ENCODE results near the gene SDHB. TPM values are rescaled to one million over a fixed set of nuclear protein-coding genes. Genes with fewer than 3 reads are reported as not detected.

Gene SDHB
- polyA plus RNA-seq, 3 donors: 116 to 275 (median 241) TPM

DNA sequence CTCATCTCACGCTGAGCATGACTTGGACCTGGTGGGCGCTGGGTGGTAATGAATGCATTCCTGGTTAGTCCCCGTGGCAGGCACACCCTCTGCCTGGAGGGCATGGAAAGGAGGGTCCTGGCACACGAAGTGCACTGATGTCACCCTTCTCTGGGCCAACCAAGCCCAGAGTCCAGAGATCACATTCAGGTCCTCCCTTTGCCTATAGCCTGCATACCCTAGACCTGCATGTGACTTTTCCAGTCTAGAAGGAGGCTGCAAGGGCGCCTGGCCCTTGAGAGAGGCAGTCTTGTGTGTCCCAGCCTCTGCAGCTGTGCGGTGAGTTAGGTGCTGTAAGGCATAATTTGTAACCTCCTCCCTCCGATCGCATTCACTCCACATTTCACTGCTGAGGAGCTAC is 43.3 kb upstream of the SDHB start:
- no peak overlapping the region for H3K4me3 Mint-ChIP-seq
- H3K4me1 Mint-ChIP-seq: peaks cover 39% of the 10 kb centered on the region
- H3K4me3 ChIP-seq (replicated peaks in 1 of 3; ENCODE audit: low read depth in 2 of 3, low read length in 3 of 3): no peak overlapping the region
- no peak for DNase-seq
- H4K20me1 ChIP-seq (ENCODE audit: insufficient read depth, low read length): no peaks in the 10 kb centered on the region
- TF ChIP-seq, protein P1, sequence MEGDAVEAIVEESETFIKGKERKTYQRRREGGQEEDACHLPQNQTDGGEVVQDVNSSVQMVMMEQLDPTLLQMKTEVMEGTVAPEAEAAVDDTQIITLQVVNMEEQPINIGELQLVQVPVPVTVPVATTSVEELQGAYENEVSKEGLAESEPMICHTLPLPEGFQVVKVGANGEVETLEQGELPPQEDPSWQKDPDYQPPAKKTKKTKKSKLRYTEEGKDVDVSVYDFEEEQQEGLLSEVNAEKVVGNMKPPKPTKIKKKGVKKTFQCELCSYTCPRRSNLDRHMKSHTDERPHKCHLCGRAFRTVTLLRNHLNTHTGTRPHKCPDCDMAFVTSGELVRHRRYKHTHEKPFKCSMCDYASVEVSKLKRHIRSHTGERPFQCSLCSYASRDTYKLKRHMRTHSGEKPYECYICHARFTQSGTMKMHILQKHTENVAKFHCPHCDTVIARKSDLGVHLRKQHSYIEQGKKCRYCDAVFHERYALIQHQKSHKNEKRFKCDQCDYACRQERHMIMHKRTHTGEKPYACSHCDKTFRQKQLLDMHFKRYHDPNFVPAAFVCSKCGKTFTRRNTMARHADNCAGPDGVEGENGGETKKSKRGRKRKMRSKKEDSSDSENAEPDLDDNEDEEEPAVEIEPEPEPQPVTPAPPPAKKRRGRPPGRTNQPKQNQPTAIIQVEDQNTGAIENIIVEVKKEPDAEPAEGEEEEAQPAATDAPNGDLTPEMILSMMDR (IDR thresholded peaks at IDR 0.05): no peak
- peaks cover 37 to 39% of the 10 kb centered on the region in 2 donors for H3K4me1 ChIP-seq (ENCODE audit: control insufficient read depth in 1 of 2, insufficient read depth in 2 of 2, low read length in 2 of 2)
- peak overlapping the region; percentile 80 to 83 for H3K27ac ChIP-seq (ENCODE audit: low read depth in 1 of 2, low read length in 2 of 2)
- no peak overlapping the region for H2AFZ ChIP-seq (ENCODE audit: insufficient read depth, low read depth, low read length, poor library complexity, severe bottlenecking)
- intact Hi-C loops (cut with micrococcal nuclease): no loop called here
- peaks cover 69 to 80% of the 10 kb centered on the region in 2 donors for H3K36me3 Mint-ChIP-seq
- no peak overlapping the region for H3K9ac ChIP-seq (ENCODE audit: insufficient read depth, low read length, poor library complexity, severe bottlenecking)
- no peaks in the 10 kb centered on the region for H3K27me3 Mint-ChIP-seq (ENCODE audit: low read depth in 3 of 3)
- no peaks in the 10 kb centered on the region for H3K9me3 ChIP-seq (replicated peaks in 1 of 2; ENCODE audit: control insufficient read depth in 1 of 2, insufficient read depth in 1 of 2, low read length in 2 of 2)
- peaks cover 0 to 9% (median 3%) of the 10 kb centered on the region in 7 donors for H3K9me3 Mint-ChIP-seq
- no peaks in the 10 kb centered on the region for H3K79me2 ChIP-seq (ENCODE audit: insufficient read depth, low read length)
- H3K27me3 ChIP-seq (ENCODE audit: control insufficient read depth in 2 of 2, insufficient read depth in 2 of 2, low read length in 2 of 2): no peaks in the 10 kb centered on the region
- WGBS (ENCODE audit: insufficient coverage): 100% methylated on average over 5 of the region's 8 CpGs
- no peak overlapping the region for H3K4me2 ChIP-seq (replicated peaks; ENCODE audit: extremely low read depth, low read length, poor library complexity, severe bottlenecking)
- peaks cover 62 to 63% of the 10 kb centered on the region in 2 donors for H3K36me3 ChIP-seq (replicated peaks in 1 of 2; ENCODE audit: control insufficient read depth in 1 of 2, insufficient read depth in 2 of 2, low read length in 2 of 2)
- H3K27ac Mint-ChIP-seq: peak overlapping the region in 6 of 7 donors; percentile 66 to 98 (median 94)

GRCh38 chr1:17096584-17096983 is 42.8 kb upstream of the SDHB start:
- Mint-ChIP-seq H3K9me3 (peaks cover 0 to 9% (median 3%) of the 10 kb centered on the region in 7 donors), H3K4me1 (peaks cover 39% of the 10 kb centered on the region), H3K36me3 (peaks cover 70 to 80% of the 10 kb centered on the region in 2 donors), H3K27me3 (ENCODE audit: low read depth in 3 of 3) (no peaks in the 10 kb centered on the region), H3K27ac (peak overlapping the region in 5 of 7 donors; percentile 37 to 98 (median 49)), H3K4me3 (no peak overlapping the region)
- no peaks in the 10 kb centered on the region for H3K27me3 ChIP-seq (ENCODE audit: control insufficient read depth in 2 of 2, insufficient read depth in 2 of 2, low read length in 2 of 2)
- H3K4me2 ChIP-seq (replicated peaks; ENCODE audit: extremely low read depth, low read length, poor library complexity, severe bottlenecking): no peak overlapping the region
- no CpG with 5 or more reads among the region's 1 CpG for WGBS (ENCODE audit: insufficient coverage)
- no peak for DNase-seq
- peaks cover 62 to 63% of the 10 kb centered on the region in 2 donors for H3K36me3 ChIP-seq (replicated peaks in 1 of 2; ENCODE audit: control insufficient read depth in 1 of 2, insufficient read depth in 2 of 2, low read length in 2 of 2)
- H3K9ac ChIP-seq (ENCODE audit: insufficient read depth, low read length, poor library complexity, severe bottlenecking): no peak overlapping the region
- H3K9me3 ChIP-seq (replicated peaks in 1 of 2; ENCODE audit: control insufficient read depth in 1 of 2, insufficient read depth in 1 of 2, low read length in 2 of 2): no peaks in the 10 kb centered on the region
- H3K27ac ChIP-seq (ENCODE audit: low read depth in 1 of 2, low read length in 2 of 2): peak overlapping the region; percentile 80 to 83
- no peak overlapping the region for H2AFZ ChIP-seq (ENCODE audit: insufficient read depth, low read depth, low read length, poor library complexity, severe bottlenecking)
- no peaks in the 10 kb centered on the region for H3K79me2 ChIP-seq (ENCODE audit: insufficient read depth, low read length)
- TF ChIP-seq, protein P1 (IDR thresholded peaks at IDR 0.05): no peak
- intact Hi-C loops (cut with micrococcal nuclease): no loop called here
- no peak overlapping the region for H3K4me3 ChIP-seq (replicated peaks in 1 of 3; ENCODE audit: low read depth in 2 of 3, low read length in 3 of 3)
- H3K4me1 ChIP-seq (ENCODE audit: control insufficient read depth in 1 of 2, insufficient read depth in 2 of 2, low read length in 2 of 2): peaks cover 37 to 39% of the 10 kb centered on the region in 2 donors
- no peaks in the 10 kb centered on the region for H4K20me1 ChIP-seq (ENCODE audit: insufficient read depth, low read length)

Measured in CD14-positive monocyte (primary cell).